Liver (tissue), 9 donors: ENCODE measurements around the gene AKT1S1. TPM values are rescaled to one million over a fixed set of nuclear protein-coding genes. Genes with fewer than 3 reads are reported as not detected.
A peak's percentile ranks its signal among the peaks of the same experiment; 100 is the strongest.

Experiments used
- DNase-seq: peaks from one replicate; pipeline ENCODE4 v3.0.0-alpha.2; 2017; ENCODE audit warnings: low spot score
- H3K27ac ChIP-seq, 2 donors: one replicate each; pipeline ENCODE4 v1.7.0; 2013; ENCODE audit warnings: inconsistent platforms in 2 of 2, low read length in 2 of 2, control low read depth in 1 of 2, low read depth in 1 of 2, mild to moderate bottlenecking in 1 of 2
- H3K27me3 ChIP-seq, 4 donors: one replicate each; pipeline versions ENCODE4 v1.6.1 to v1.7.0; 2013; ENCODE audit warnings: low read length in 3 of 4, inconsistent platforms in 1 of 4, mild to moderate bottlenecking in 1 of 4, moderate library complexity in 1 of 4; ENCODE audit not compliant: control insufficient read depth in 4 of 4, insufficient read depth in 4 of 4
- H3K36me3 ChIP-seq, 4 donors: one replicate each; pipeline versions ENCODE4 v1.6.1 to v1.7.0; 2013; ENCODE audit warnings: low read length in 3 of 4, mild to moderate bottlenecking in 3 of 4, low read depth in 1 of 4, moderate library complexity in 1 of 4; ENCODE audit not compliant: control insufficient read depth in 4 of 4, insufficient read depth in 3 of 4
- H3K4me1 ChIP-seq, 4 donors: one replicate each; pipeline versions ENCODE4 v1.6.1 to v1.7.0; 2013; ENCODE audit warnings: low read length in 3 of 4, mild to moderate bottlenecking in 3 of 4, moderate library complexity in 1 of 4; ENCODE audit not compliant: control insufficient read depth in 4 of 4, insufficient read depth in 4 of 4
- H3K4me3 ChIP-seq, 3 donors: one replicate each; pipeline versions ENCODE4 v1.6.1 to v1.7.0; 2013; ENCODE audit warnings: low read length in 3 of 3, control low read depth in 1 of 3, low read depth in 1 of 3, mild to moderate bottlenecking in 1 of 3
- H3K9ac ChIP-seq, 2 donors: one replicate each; pipeline ENCODE4 v1.7.0; 2013; ENCODE audit warnings: low read length in 2 of 2, mild to moderate bottlenecking in 2 of 2, moderate library complexity in 2 of 2, control low read depth in 1 of 2, low read depth in 1 of 2
- H3K9me3 ChIP-seq, 4 donors: one replicate each; pipeline versions ENCODE4 v1.6.1 to v1.7.0; 2013; ENCODE audit warnings: low read length in 3 of 4; ENCODE audit not compliant: control insufficient read depth in 4 of 4
- ATF3 ChIP-seq: IDR thresholded peaks from 2 replicates; pipeline ENCODE4 v1.6.1; 2016; ENCODE audit warnings: antibody characterized with exemption
- CTCF ChIP-seq: fragments of 150-350 bp; IDR thresholded peaks from 2 replicates; pipeline ENCODE4 v1.5.1; 2017; ENCODE audit warnings: improper control_type of control experiment, low read depth, low read length; ENCODE audit not compliant: missing input control
- EGR1 ChIP-seq, 2 donors: IDR thresholded peaks; 2 replicates each; pipeline ENCODE4 v1.6.1; 2016 to 2018; ENCODE audit warnings: antibody characterized with exemption in 2 of 2, low read depth in 2 of 2
- FOXA1 ChIP-seq: IDR thresholded peaks from 2 replicates; pipeline ENCODE4 v1.6.1; 2016; ENCODE audit warnings: antibody characterized with exemption
- FOXA2 ChIP-seq: IDR thresholded peaks from 2 replicates; pipeline ENCODE4 v1.6.1; 2016; ENCODE audit warnings: antibody characterized with exemption
- GABPA ChIP-seq, 2 donors: IDR thresholded peaks in 1 of 2; conservative IDR thresholded peaks in 1 of 2; 2 replicates each; pipeline ENCODE4 v1.6.1; 2016; ENCODE audit warnings: antibody characterized with exemption in 2 of 2, mild to moderate bottlenecking in 1 of 2, moderate library complexity in 1 of 2
- HNF4A ChIP-seq, 2 donors: conservative IDR thresholded peaks; 2 replicates each; pipeline ENCODE4 v1.6.1; 2016; ENCODE audit warnings: antibody characterized with exemption in 2 of 2, mild to moderate bottlenecking in 2 of 2
- HNF4G ChIP-seq: IDR thresholded peaks from 2 replicates; pipeline ENCODE4 v1.6.1; 2016; ENCODE audit warnings: antibody characterized with exemption
- JUND ChIP-seq, 2 donors: IDR thresholded peaks; 2 replicates each; pipeline ENCODE4 v1.6.1; 2016; ENCODE audit warnings: antibody characterized with exemption in 2 of 2
- MAX ChIP-seq: IDR thresholded peaks from 2 replicates; pipeline ENCODE4 v1.6.1; 2016; ENCODE audit warnings: antibody characterized with exemption
- NR2F2 ChIP-seq: IDR thresholded peaks from 2 replicates; pipeline ENCODE4 v1.6.1; 2016; ENCODE audit warnings: antibody characterized with exemption
- RAD21 ChIP-seq, 2 donors: IDR thresholded peaks; 2 replicates each; pipeline ENCODE4 v1.6.1; 2016; ENCODE audit warnings: antibody characterized with exemption in 2 of 2, mild to moderate bottlenecking in 2 of 2
- REST ChIP-seq: IDR thresholded peaks from 2 replicates; pipeline ENCODE4 v1.6.1; 2016; ENCODE audit warnings: antibody characterized with exemption, mild to moderate bottlenecking
- RXRA ChIP-seq, 2 donors: IDR thresholded peaks; 2 replicates each; pipeline ENCODE4 v1.6.1; 2017 to 2018; ENCODE audit warnings: antibody characterized with exemption in 2 of 2, mild to moderate bottlenecking in 1 of 2
- SP1 ChIP-seq: IDR thresholded peaks from 2 replicates; pipeline ENCODE4 v1.6.1; 2018; ENCODE audit warnings: antibody characterized with exemption, mild to moderate bottlenecking
- TAF1 ChIP-seq: conservative IDR thresholded peaks from 2 replicates; pipeline ENCODE4 v1.6.1; 2016; ENCODE audit warnings: antibody characterized with exemption, mild to moderate bottlenecking
- YY1 ChIP-seq: IDR thresholded peaks from 2 replicates; pipeline ENCODE4 v1.6.1; 2016; ENCODE audit warnings: antibody characterized with exemption, mild to moderate bottlenecking
- ZBTB33 ChIP-seq: IDR thresholded peaks from 2 replicates; pipeline ENCODE4 v1.6.1; 2016; ENCODE audit warnings: antibody characterized with exemption
- WGBS: extraction: QIAGEN DNeasy Blood & Tissue Kit; methylation state at CpG from one replicate; pipeline ENCODE4 v1.1.7; 2013; 5-methylcytosine and 5-hydroxymethylcytosine counted together
- polyA plus RNA-seq, 2 donors: library from polyadenylated mRNA; stranded (reverse) in 1 of 2; unstranded in 1 of 2; fragments of 200-250 nt in 1 of 2; fragments of >200 nt in 1 of 2; fragmentation: Nextera tagmentation in 1 of 2; extraction: Ambion mirVana in 1 of 2; gene quantifications; one replicate each; pipeline versions ENCODE4 v1.2.1 to v1.2.3, GENCODE V29; 2013 to 2015
- total RNA-seq, 2 donors: library from RNA; depleted of rRNA; stranded (reverse); fragments of >200 nt; gene quantifications; one replicate each; pipeline ENCODE4 v1.2.3, GENCODE V29; 2014
- donor health status: healthy.
- donor health status: healthy.
- donor health status: healthy.
- donor health status: healthy.
- donor health status: healthy.

The AKT1S1 gene
- total and polyA plus RNA-seq, 4 donors = 6.8 to 43.9 (median 12.9) TPM

- H3K27me3 ChIP-seq = no peaks in the 10 kb centered on the region
- H3K9ac ChIP-seq = no peak overlapping the region
- H3K4me1 ChIP-seq = peaks cover 0 to 9% (median 4%) of the 10 kb centered on the region in 4 donors
- H3K36me3 ChIP-seq = peaks cover 0 to 6% (median 4%) of the 10 kb centered on the region in 4 donors
- WGBS = 22% methylated on average over 69 of the region's 69 CpGs
- TF ChIP-seq RXRA (IDR thresholded peaks at IDR 0.05) (no peak), NR2F2 (no peak), HNF4A (conservative IDR thresholded peaks at IDR 0.05) (no peak), EGR1 (IDR thresholded peaks at IDR 0.05; ENCODE audit: low read depth in 2 of 2) (no peak), RAD21 (IDR thresholded peaks at IDR 0.05) (no peak), ZBTB33 (no peak), HNF4G (no peak), TAF1 (no peak), FOXA2 (no peak), SP1 (no peak), FOXA1 (no peak), GABPA (IDR thresholded peaks at IDR 0.05 in 1 of 2, conservative IDR thresholded peaks at IDR 0.05 in 1 of 2) (no peak), JUND (IDR thresholded peaks at IDR 0.05) (no peak), MAX (no peak), REST (no peak), YY1 (no peak), CTCF (no peak), ATF3 (no peak)
- no peaks in the 10 kb centered on the region for H3K9me3 ChIP-seq
- peak; percentile 72 for DNase-seq
- peak overlapping the region in 1 of 3 donors; percentile 14 for H3K4me3 ChIP-seq
- H3K27ac ChIP-seq = no peak overlapping the region
These were observed 13.5 kb upstream of the AKT1S1 start for GRCh38 chr19:49890349-49891311.
